ENCODE results near the gene UBASH3B.

Gene UBASH3B

GRCh38 chr11:122647736-122648275, 7.7 kb upstream of the UBASH3B start:
- no peak for DNase-seq (ENCODE audit: low spot score)

DNA sequence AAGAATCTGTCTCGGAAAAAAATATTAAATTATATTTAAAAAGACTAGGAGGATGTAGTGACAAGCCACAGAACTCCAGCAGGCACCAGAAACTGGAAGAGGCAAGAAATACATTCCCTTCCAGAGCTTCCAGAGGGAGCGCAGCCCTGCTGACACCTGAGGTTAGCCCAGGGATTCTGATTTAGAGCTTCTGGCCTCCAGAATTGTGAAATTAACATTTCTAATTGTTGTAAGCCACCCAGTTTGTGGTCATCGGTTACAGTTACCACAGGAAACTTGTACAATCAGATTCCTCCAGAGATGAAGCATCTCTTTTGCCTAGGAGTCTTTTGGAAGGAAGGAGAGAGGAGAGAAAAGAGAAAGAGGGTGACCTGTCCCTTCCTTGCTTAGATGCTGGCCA, 6.4 kb upstream of the UBASH3B start:
- no peak for DNase-seq (ENCODE audit: low spot score)

DNA sequence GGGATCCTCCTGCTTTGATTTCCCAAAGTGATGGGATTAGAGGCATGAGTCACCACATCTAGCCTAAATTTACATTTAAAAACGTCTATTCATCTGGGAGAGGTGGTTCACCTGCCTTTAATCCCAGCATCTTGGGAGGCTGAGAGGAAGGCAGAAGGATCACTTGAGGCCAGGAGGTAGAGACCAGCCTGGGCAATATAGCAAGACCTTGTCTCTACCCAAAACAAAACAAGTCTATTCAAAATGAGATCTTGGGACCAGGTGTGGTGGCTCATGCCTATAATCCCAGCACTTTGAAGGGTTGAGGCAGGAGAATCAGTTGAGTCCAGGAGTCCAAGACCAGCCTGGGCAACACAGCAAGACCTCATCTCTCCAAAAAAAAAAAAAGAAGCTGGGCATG, 4.9 kb upstream of the UBASH3B start:
- DNase-seq (ENCODE audit: low spot score), result no peak

- DNase-seq (ENCODE audit: low spot score), result no peak
Measured at GRCh38 chr11:122652495-122652894, 3.0 kb upstream of the UBASH3B start.

DNA sequence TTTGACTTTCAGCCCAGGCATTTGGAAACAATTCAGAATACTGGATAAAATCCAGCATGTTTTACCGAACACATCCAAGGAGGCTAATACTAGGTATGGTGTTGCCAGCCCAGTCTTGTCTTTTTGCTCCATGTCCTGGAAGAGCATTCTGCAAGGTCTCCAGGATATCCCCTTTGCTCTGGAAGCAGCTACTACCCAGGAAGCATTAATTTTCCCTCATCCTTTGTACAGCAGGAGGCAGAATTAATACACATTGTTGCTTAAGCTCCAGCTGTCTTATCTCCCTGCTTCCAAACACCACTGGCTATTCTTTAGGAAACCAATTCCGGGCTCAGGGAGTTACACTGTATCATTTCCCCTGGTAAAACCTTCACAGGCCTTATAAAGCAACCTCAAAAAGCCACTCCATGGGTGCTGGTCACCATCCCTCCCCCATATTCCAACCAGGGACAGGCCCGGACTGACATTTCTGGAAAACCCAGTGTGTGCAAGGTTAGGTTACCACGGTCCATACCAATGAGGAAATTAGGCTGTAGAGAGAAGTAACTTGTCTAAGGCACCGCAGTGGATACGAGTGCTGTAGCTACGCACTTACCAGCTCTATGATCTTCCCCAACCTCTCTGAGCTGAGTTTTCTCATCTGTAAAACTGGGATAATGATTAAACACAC, 1.5 kb upstream of the UBASH3B start:
- no peak for DNase-seq (ENCODE audit: low spot score)

- DNase-seq (ENCODE audit: low spot score), result peak; percentile 18
Measured at GRCh38 chr11:122656073-122656630, 630 bp downstream of the UBASH3B start.

- DNase-seq (ENCODE audit: low spot score), result no peak
Measured at GRCh38 chr11:122656631-122657101, 1.1 kb downstream of the UBASH3B start.

DNA sequence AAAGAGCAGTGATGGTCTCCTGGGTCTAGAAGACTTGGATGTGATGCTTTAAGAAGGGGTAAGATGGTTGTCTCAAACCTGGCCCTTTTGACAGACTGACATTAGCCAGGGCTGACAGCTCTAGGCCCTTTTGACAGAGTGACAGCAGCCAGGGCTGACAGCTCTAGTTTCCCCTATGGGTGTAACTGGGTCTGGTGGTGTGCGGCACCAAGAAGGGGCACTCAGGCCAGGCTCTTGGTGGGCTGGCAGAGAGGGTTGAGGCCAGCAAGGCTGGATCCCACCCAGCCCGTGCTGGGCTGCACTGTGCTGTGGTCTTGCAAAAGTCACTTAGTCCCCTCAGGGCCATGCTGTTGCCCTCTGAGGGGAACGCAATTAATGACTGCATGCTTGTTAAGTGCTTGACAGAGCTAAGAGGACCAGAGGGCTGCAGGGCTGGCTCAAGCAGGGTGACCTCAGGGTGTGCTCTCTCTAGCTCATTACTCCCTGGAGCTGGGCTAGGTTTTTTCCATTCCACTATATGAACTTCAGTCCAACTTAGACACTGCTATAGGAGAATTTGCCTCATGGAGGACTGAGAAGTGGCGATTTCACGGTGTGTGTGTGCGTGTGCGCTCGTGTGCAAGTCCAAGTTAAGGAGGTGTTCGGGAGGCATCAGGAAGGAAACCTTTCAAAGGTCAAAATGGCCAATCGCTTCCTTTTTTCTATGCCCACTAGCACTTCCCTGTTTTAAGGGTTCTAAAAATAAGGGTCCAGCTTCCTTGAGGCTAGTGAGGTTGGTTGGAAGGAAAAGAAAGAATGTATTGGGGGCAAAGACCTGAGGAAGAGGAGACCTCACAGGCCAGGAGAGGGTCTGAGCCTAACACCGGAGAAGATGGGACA, 4.4 kb downstream of the UBASH3B start:
- DNase-seq (ENCODE audit: low spot score), result no peak

GRCh38 chr11:122661182-122661945, 5.8 kb downstream of the UBASH3B start:
- DNase-seq (ENCODE audit: low spot score), result no peak

DNA sequence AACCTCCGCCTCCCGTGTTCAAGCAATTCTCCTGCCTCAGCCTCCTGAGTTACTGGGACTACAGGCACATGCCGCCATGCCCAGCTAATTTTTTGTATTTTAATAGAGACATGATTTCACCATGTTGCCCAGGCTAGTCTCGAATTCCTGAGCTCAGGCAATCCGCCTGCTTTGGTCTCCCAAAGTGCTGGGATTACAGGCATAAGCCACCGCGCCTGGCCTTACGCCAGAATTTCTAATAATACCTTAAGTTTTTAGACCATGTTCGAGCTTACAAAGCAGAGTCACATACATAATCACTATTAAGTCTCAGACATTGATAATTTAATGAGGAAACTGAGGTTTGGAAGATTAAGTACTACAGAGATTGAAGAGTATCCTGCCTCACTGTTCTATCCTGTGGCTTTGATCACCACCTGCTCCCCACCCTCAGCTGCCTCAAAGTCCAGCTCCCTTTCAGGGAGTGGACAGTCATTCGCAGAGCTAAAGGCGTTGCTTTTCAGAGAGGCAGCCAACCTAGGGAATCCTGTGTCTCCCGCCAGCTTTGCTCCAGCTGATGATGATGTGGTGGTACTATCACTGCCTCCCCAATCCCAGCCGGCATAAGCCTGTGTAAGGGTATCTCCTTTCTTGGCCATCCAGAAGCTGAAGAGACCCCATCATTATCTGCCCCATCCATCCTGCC, 7.7 kb downstream of the UBASH3B start:
- DNase-seq (ENCODE audit: low spot score), result no peak

GRCh38 chr11:122663764-122664163, 8.2 kb downstream of the UBASH3B start:
- no peak for DNase-seq (ENCODE audit: low spot score)

DNA sequence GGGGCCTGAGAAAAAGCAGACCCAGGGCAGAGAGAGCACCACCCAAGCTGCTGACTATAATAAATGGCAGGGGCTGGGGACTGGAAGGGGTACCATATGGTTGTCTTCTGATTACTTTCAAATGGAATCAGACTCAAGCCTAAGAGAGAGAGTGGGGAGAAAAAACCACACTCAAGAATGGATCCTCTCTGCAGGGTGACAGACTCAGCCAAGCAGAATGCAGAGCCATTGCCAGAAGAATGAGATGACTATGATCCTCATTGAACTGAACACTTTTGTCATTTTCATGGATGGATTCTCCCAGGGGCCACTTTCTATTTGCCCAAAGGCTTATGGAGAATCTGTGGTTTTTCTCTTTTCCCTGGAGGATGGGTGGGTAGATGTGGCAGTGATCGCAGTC, 8.7 kb downstream of the UBASH3B start:
- no peak for DNase-seq (ENCODE audit: low spot score)

- DNase-seq (ENCODE audit: low spot score), result no peak
Measured at GRCh38 chr11:122665861-122666260, 10.3 kb downstream of the UBASH3B start.

- DNase-seq (ENCODE audit: low spot score), result no peak
Measured at GRCh38 chr11:122666743-122667142, 11.2 kb downstream of the UBASH3B start.

DNA sequence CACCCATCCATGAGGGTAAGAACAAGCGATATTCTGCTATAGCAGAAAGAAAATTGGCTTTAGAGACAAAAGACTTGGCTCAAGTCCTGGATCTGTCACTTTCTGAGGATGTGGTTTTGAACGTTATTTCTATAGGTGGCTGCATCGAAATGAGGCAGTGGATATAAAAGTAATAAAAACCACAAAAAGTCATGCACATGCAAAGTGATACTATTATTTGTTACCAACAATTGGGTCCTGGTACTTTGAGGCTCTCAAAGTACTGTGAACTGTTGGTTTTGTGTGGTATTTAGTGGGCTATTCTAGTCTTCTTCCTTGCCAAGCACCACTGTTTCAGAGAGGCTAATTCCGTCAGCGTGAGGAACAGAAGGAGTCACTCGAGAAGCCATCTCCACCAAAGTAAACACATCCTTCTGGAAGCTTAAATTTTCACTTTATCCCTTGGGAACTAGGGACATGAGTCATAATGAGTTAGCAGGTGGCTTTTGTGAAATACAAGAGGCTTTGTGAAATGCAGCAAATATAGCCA, 13.1 kb downstream of the UBASH3B start:
- DNase-seq (ENCODE audit: low spot score), result peak; percentile 55

DNA sequence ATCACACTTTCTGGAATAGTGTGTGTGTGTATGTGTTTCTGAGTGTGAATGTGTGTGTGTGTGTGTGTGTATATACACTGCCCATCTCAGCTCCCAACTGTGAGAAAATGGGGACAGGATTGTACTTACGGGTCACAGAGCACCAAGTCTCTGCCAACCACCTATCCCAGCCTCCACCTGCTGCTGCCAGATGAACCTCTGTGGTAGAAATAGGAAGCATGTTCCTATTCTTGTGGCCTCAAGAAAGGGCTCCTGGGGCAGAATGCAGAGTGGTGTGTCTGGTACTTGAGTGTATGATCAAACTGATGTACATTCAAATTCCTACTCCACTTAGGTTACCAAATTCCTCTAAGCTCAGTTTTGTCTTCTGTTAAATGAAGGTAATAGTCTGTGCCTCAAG, 14.6 kb downstream of the UBASH3B start:
- DNase-seq (ENCODE audit: low spot score), result no peak

- no peak for DNase-seq (ENCODE audit: low spot score)
Measured at GRCh38 chr11:122671400-122671891, 15.9 kb downstream of the UBASH3B start.

DNA sequence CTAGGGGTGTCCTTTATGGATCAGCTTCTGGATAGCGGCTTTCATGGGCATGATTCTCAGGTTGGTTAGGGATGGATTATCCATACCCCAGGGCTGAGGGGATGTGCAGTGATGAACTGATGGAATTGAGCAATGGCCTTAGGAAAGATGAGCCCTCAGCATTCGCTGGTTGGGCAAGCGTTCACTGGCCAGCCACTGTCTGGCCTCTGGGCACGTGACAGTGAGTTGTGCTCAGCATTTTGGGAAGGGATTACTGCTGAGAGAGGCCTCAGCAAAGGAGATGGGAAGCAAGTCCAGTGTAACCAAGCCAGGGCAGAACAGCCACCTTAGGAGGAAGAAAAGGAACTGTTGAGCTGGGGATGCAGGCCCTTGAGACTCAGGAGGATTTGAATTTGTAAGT, 17.4 kb downstream of the UBASH3B start:
- DNase-seq (ENCODE audit: low spot score), result no peak

DNA sequence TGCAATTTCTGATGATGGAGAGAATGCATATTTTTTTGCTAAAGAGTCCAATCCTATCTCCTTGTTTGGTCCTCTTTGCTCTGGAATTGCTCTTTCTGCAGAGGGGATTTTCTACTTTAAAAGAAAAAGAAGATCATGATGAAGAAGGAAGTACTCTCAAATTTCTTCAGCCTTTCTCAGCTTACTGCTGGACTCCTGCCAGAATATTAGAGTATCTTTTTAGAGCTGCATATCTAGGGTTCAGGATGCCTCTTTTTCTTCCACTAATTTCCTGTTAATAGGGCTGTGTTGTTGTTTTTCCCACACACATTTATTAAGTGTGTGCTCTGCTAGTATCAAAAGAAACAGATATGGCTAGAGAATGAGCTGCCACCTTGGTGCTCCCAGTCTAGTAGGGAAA, 18.2 kb downstream of the UBASH3B start:
- no peak for DNase-seq (ENCODE audit: low spot score)

- no peak for DNase-seq (ENCODE audit: low spot score)
Measured at GRCh38 chr11:122676638-122677037, 21.1 kb downstream of the UBASH3B start.

DNA sequence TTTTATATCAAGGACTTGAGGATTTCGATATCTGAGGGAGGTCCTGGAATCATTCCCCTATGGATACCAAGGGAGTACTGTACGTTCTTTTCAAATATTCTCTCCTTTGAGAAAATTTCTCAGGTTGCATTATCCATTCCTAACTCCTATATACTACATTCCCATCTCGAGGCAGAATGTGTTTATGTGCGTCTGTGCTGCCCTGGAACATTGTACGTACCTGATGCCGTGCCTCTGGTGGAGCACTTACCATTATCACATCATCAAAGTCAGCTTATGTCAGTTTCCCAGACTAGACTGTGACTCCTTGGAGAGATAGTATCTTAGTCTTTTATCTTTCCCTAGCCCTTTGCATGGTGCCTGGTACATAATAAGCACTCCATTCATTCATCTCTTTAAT, 21.7 kb downstream of the UBASH3B start:
- no peak for DNase-seq (ENCODE audit: low spot score)

All from activated CD4-positive, alpha-beta T cell treated with anti-CD3 and anti-CD28 coated beads, Interleukin-2, Interleukin-4, amounts not matched to agents 100 ng/mL and 50 ng/mL, durations not matched to agents 16 hours and 8 hours (primary cell).